ENCODE results near the gene PRKCI.

DNA sequence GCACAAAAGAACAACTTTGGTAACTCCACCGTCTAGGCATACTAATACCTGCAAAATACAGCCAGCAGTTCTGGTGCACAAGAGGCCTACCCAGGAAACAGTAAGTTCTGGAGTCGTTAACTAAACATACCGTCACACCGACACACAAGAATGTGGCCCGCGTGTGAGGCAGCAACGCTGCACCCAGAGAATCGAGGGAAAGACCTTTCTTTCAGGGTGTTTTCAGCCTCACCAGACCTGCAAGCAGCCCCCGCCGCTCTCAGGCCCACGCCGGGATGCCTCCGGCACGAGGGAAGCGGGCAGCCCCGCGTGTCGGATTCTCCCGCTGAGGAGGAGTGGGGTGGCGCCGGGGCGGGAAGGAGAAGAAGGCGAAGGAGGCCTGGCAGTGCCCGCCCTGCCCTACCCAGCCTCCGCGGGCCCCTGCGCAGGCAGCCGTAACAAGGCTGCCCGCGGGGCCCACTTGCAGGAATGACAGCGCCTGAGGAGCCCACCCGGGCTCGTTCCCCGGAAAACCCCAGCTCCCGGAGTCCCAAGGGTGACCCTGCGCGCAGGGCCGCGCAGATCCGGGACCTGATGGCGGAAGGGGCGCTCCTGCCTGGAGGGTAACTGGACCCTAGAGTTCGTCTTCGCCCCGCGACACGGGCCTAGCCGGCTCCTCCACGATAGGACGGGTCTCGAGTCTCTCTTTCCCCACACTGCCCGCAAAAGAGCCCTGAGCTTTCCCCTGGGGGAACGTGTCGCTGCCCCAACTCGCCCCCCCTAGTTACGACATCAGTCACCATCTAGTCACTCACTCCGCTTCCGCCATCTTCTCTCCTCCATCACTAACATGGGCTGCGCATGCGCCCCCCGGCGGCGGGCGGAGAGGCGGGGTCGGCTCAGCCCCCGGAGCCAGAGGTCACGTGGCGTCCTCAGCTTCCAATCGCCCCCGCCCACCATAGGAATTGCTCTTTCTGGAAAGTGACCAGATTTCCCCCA lies 41.0 kb upstream of the PRKCI start, which contains the start of gene PHC3:
- TF ChIP-seq, protein P1, sequence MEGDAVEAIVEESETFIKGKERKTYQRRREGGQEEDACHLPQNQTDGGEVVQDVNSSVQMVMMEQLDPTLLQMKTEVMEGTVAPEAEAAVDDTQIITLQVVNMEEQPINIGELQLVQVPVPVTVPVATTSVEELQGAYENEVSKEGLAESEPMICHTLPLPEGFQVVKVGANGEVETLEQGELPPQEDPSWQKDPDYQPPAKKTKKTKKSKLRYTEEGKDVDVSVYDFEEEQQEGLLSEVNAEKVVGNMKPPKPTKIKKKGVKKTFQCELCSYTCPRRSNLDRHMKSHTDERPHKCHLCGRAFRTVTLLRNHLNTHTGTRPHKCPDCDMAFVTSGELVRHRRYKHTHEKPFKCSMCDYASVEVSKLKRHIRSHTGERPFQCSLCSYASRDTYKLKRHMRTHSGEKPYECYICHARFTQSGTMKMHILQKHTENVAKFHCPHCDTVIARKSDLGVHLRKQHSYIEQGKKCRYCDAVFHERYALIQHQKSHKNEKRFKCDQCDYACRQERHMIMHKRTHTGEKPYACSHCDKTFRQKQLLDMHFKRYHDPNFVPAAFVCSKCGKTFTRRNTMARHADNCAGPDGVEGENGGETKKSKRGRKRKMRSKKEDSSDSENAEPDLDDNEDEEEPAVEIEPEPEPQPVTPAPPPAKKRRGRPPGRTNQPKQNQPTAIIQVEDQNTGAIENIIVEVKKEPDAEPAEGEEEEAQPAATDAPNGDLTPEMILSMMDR (IDR thresholded peaks at IDR 0.05; ENCODE audit: borderline replicate concordance, extremely low read depth, low read length, poor library complexity, severe bottlenecking), result no peak
- TF ChIP-seq EZH2 (IDR thresholded peaks at IDR 0.05; ENCODE audit: borderline replicate concordance, low read depth, low read length, severe bottlenecking), result no peak

Measured in DND-41 (cell line).